Peyer's patch (tissue), 4 donors: ENCODE measurements around the gene ITGB5. TPM values are rescaled to one million over a fixed set of nuclear protein-coding genes. Genes with fewer than 3 reads are reported as not detected.
A peak's percentile ranks its signal among the peaks of the same experiment; 100 is the strongest.

Source experiments
- DNase-seq, 3 donors: peaks; one replicate each; pipeline ENCODE4 v3.0.0-alpha.2; 2017 to 2019
- H3K27ac ChIP-seq, 4 donors: fragments of 200-600 bp; sonication (generic); one replicate each; pipeline ENCODE4 v1.5.1; 2016 to 2019
- H3K27me3 ChIP-seq, 2 donors: fragments of 200-600 bp; sonication (generic); one replicate each; pipeline ENCODE4 v1.5.1; 2019
- H3K36me3 ChIP-seq, 3 donors: fragments of 200-600 bp; sonication (generic); one replicate each; pipeline ENCODE4 v1.5.1; 2016 to 2019
- H3K4me1 ChIP-seq, 4 donors: fragments of 200-600 bp; sonication (generic); one replicate each; pipeline ENCODE4 v1.5.1; 2016 to 2019
- H3K4me3 ChIP-seq, 4 donors: fragments of 200-600 bp; sonication (generic); 1 replicate in 3 of 4; 2 replicates in 1 of 4; pipeline ENCODE4 v1.5.1; 2016 to 2019; ENCODE audit warnings: mild to moderate bottlenecking in 1 of 4
- H3K9me3 ChIP-seq, 4 donors: fragments of 200-600 bp; sonication (generic); one replicate each; pipeline ENCODE4 v1.5.1; 2016 to 2019; ENCODE audit warnings: mild to moderate bottlenecking in 1 of 4
- CTCF ChIP-seq, 6 experiments: fragments of 450-650 bp in 4 of 6; fragments of 200-600 bp in 2 of 6; sonication (generic) in 1 of 6; IDR thresholded peaks; one replicate each; pipeline ENCODE4 v1.5.1; 2017 to 2019; ENCODE audit warnings: antibody characterized with exemption in 6 of 6, mild to moderate bottlenecking in 3 of 6, moderate library complexity in 1 of 6
- POLR2A ChIP-seq, 2 donors: fragments of 450-650 bp; IDR thresholded peaks; one replicate each; pipeline ENCODE4 v1.5.1; 2017; ENCODE audit warnings: antibody characterized with exemption in 2 of 2, mild to moderate bottlenecking in 2 of 2, moderate library complexity in 2 of 2
- total RNA-seq, 4 donors: library from RNA; depleted of rRNA; stranded (reverse); fragments of >200 nt; gene quantifications; one replicate each; pipeline ENCODE4 v1.1.0, GENCODE V29; 2016

ITGB5 gene
- total RNA-seq, 4 donors from 2014 or later, result 79.5 to 143 (median 132) TPM

GRCh38 chr3:124862006-124862405 lies 25.2 kb downstream of the ITGB5 start:
- H3K36me3 ChIP-seq, result no peaks in the 10 kb centered on the region
- no peak for TF ChIP-seq POLR2A (IDR thresholded peaks at IDR 0.05)
- TF ChIP-seq CTCF (IDR thresholded peaks at IDR 0.05), result no peak
- H3K9me3 ChIP-seq, result no peaks in the 10 kb centered on the region
- DNase-seq, result no peak
- peaks cover 0 to 6% (median 0%) of the 10 kb centered on the region in 4 donors for H3K4me1 ChIP-seq
- no peaks in the 10 kb centered on the region for H3K27me3 ChIP-seq
- no peak overlapping the region for H3K4me3 ChIP-seq
- H3K27ac ChIP-seq, result no peak overlapping the region

GRCh38 chr3:124861041-124861440 lies 26.1 kb downstream of the ITGB5 start:
- H3K9me3 ChIP-seq, result no peaks in the 10 kb centered on the region
- H3K36me3 ChIP-seq, result no peaks in the 10 kb centered on the region
- H3K4me3 ChIP-seq, result no peak overlapping the region
- H3K27me3 ChIP-seq, result no peaks in the 10 kb centered on the region
- no peak for TF ChIP-seq CTCF (IDR thresholded peaks at IDR 0.05)
- no peak for TF ChIP-seq POLR2A (IDR thresholded peaks at IDR 0.05)
- no peak for DNase-seq
- H3K4me1 ChIP-seq, result peaks cover 0 to 6% (median 0%) of the 10 kb centered on the region in 4 donors
- peak overlapping the region in 3 of 4 donors; percentile 25 to 46 (median 31) for H3K27ac ChIP-seq

- H3K36me3 ChIP-seq, result no peaks in the 10 kb centered on the region
- H3K27ac ChIP-seq, result peak overlapping the region in 3 of 4 donors; percentile 25 to 46 (median 31)
- peak in 1 of 3 donors; percentile 66 for DNase-seq
- no peak overlapping the region for H3K4me3 ChIP-seq
- H3K27me3 ChIP-seq, result no peaks in the 10 kb centered on the region
- TF ChIP-seq CTCF (IDR thresholded peaks at IDR 0.05) (no peak), POLR2A (IDR thresholded peaks at IDR 0.05) (no peak)
- H3K9me3 ChIP-seq, result no peaks in the 10 kb centered on the region
- H3K4me1 ChIP-seq, result peaks cover 0 to 6% (median 0%) of the 10 kb centered on the region in 4 donors
These were observed 26.6 kb downstream of the ITGB5 start for GRCh38 chr3:124860599-124860998.

GRCh38 chr3:124859025-124859424 lies 28.1 kb downstream of the ITGB5 start:
- no peak overlapping the region for H3K4me3 ChIP-seq
- H3K4me1 ChIP-seq, result peaks cover 0 to 6% (median 0%) of the 10 kb centered on the region in 4 donors
- no peaks in the 10 kb centered on the region for H3K36me3 ChIP-seq
- DNase-seq, result no peak
- peak overlapping the region in 1 of 4 donors; percentile 37 for H3K27ac ChIP-seq
- TF ChIP-seq CTCF (IDR thresholded peaks at IDR 0.05), result no peak
- no peak for TF ChIP-seq POLR2A (IDR thresholded peaks at IDR 0.05)
- H3K27me3 ChIP-seq, result no peaks in the 10 kb centered on the region
- no peaks in the 10 kb centered on the region for H3K9me3 ChIP-seq

- DNase-seq, result no peak
- Histone ChIP-seq H3K4me3 (no peak overlapping the region), H3K27me3 (no peaks in the 10 kb centered on the region), H3K36me3 (no peaks in the 10 kb centered on the region), H3K9me3 (no peaks in the 10 kb centered on the region), H3K4me1 (peaks cover 0 to 6% (median 0%) of the 10 kb centered on the region in 4 donors), H3K27ac (no peak overlapping the region)
- TF ChIP-seq CTCF (IDR thresholded peaks at IDR 0.05), result no peak
- TF ChIP-seq POLR2A (IDR thresholded peaks at IDR 0.05), result no peak
These were observed 28.9 kb downstream of the ITGB5 start for GRCh38 chr3:124858275-124858674.

GRCh38 chr3:124856677-124857076 lies 30.5 kb downstream of the ITGB5 start:
- no peak for TF ChIP-seq CTCF (IDR thresholded peaks at IDR 0.05)
- H3K4me3 ChIP-seq, result no peak overlapping the region
- no peak overlapping the region for H3K27ac ChIP-seq
- no peaks in the 10 kb centered on the region for H3K36me3 ChIP-seq
- no peaks in the 10 kb centered on the region for H3K27me3 ChIP-seq
- no peaks in the 10 kb centered on the region for H3K9me3 ChIP-seq
- no peak for DNase-seq
- peaks cover 0 to 6% (median 0%) of the 10 kb centered on the region in 4 donors for H3K4me1 ChIP-seq
